Breast epithelium (tissue), 4 donors: ENCODE measurements around the gene VKORC1. TPM values are rescaled to one million over a fixed set of nuclear protein-coding genes. Genes with fewer than 3 reads are reported as not detected.

ENCODE experiments used
- DNase-seq, 2 donors: peaks; one replicate each; pipeline ENCODE4 v3.0.0-alpha.2; 2019; ENCODE audit warnings: low spot score in 2 of 2
- H3K27ac ChIP-seq, 2 donors: fragments of 200-600 bp; sonication (generic) in 1 of 2; one replicate each; pipeline ENCODE4 v1.5.1; 2016 to 2019; ENCODE audit warnings: mild to moderate bottlenecking in 1 of 2
- H3K27me3 ChIP-seq, 2 donors: fragments of 200-600 bp; sonication (generic) in 1 of 2; one replicate each; pipeline versions ENCODE4 v1.5.1 to v1.6.0; 2017 to 2019; ENCODE audit warnings: control low read depth in 1 of 2, mild to moderate bottlenecking in 1 of 2
- H3K36me3 ChIP-seq: fragments of 200-600 bp; one replicate; pipeline ENCODE4 v1.5.1; 2019
- H3K4me1 ChIP-seq, 2 donors: fragments of 200-600 bp; sonication (generic); one replicate each; pipeline ENCODE4 v1.5.1; 2016 to 2019; ENCODE audit warnings: control low read depth in 1 of 2
- H3K4me3 ChIP-seq, 3 donors: fragments of 200-600 bp; sonication (generic); 1 replicate in 2 of 3; 2 replicates in 1 of 3; pipeline ENCODE4 v1.5.1; 2016 to 2019; ENCODE audit warnings: mild to moderate bottlenecking in 3 of 3, moderate library complexity in 2 of 3
- H3K9me3 ChIP-seq, 2 donors: fragments of 200-600 bp; sonication (generic) in 1 of 2; one replicate each; pipeline ENCODE4 v1.5.1; 2016 to 2019; ENCODE audit warnings: control low read depth in 1 of 2
- CTCF ChIP-seq, 3 donors: fragments of 450-650 bp; IDR thresholded peaks; one replicate each; pipeline ENCODE4 v1.5.1; 2016 to 2017; ENCODE audit warnings: antibody characterized with exemption in 3 of 3, mild to moderate bottlenecking in 3 of 3, moderate library complexity in 3 of 3
- POLR2A ChIP-seq: fragments of 450-650 bp; IDR thresholded peaks from one replicate; pipeline ENCODE4 v1.6.1; 2016; ENCODE audit warnings: antibody characterized with exemption, mild to moderate bottlenecking, moderate library complexity
- POLR2AphosphoS5 ChIP-seq, 3 donors: sonication (generic); formaldehyde crosslinking; IDR thresholded peaks; one replicate each; pipeline ENCODE4 v1.6.1; 2017; ENCODE audit warnings: antibody characterized with exemption in 3 of 3
- intact Hi-C: fragments of 100-400 bp; cut with DNase I; formaldehyde crosslinking; loops from one replicate; pipeline ENCODE4 v1.15.1; 2023; ENCODE audit warnings: low total_unique reads
- total RNA-seq, 3 donors: library from RNA; depleted of rRNA; stranded (reverse); fragments of >200 nt; gene quantifications; one replicate each; pipeline ENCODE4 v1.1.0, GENCODE V29; 2016

Gene VKORC1
- total RNA-seq, 3 donors from 2014 or later = 82.6 to 143 (median 86.3) TPM

GRCh38 chr16:31083556-31083955 is 11.0 kb downstream of the VKORC1 start:
- H3K36me3 ChIP-seq = no peaks in the 10 kb centered on the region

GRCh38 chr16:31083081-31083480 is 11.5 kb downstream of the VKORC1 start:
- no peaks in the 10 kb centered on the region for H3K36me3 ChIP-seq
- no peaks in the 10 kb centered on the region for H3K9me3 ChIP-seq
- H3K4me3 ChIP-seq = no peak overlapping the region
- no peak for DNase-seq
- H3K27me3 ChIP-seq = no peaks in the 10 kb centered on the region
- intact Hi-C loops = no loop called here
- H3K4me1 ChIP-seq = no peaks in the 10 kb centered on the region
- no peak overlapping the region for H3K27ac ChIP-seq
- TF ChIP-seq POLR2A (no peak), POLR2AphosphoS5 (IDR thresholded peaks at IDR 0.05) (no peak), CTCF (IDR thresholded peaks at IDR 0.05) (no peak)

More at GRCh38 chr16:31083556-31083955, 11.0 kb downstream of the VKORC1 start:
- DNase-seq = no peak
- peak overlapping the region in 1 of 2 donors; percentile 12 for H3K27ac ChIP-seq
- H3K4me3 ChIP-seq = no peak overlapping the region
- H3K9me3 ChIP-seq = no peaks in the 10 kb centered on the region
- TF ChIP-seq CTCF (IDR thresholded peaks at IDR 0.05) (no peak), POLR2A (no peak), POLR2AphosphoS5 (IDR thresholded peaks at IDR 0.05) (no peak)
- H3K4me1 ChIP-seq = no peaks in the 10 kb centered on the region
- H3K27me3 ChIP-seq = no peaks in the 10 kb centered on the region
- intact Hi-C loops = no loop called here

- intact Hi-C loops = no loop called here
- Histone ChIP-seq H3K36me3 (no peaks in the 10 kb centered on the region), H3K27ac (no peak overlapping the region)
Observed at GRCh38 chr16:31082368-31083045, 12.1 kb downstream of the VKORC1 start.

GRCh38 chr16:31081428-31082351 is 12.9 kb downstream of the VKORC1 start:
- TF ChIP-seq CTCF (IDR thresholded peaks at IDR 0.05) = no peak
- no peak for TF ChIP-seq POLR2AphosphoS5 (IDR thresholded peaks at IDR 0.05)
- H3K9me3 ChIP-seq = no peaks in the 10 kb centered on the region
- H3K4me1 ChIP-seq = no peaks in the 10 kb centered on the region
- no peaks in the 10 kb centered on the region for H3K36me3 ChIP-seq
- no peak for DNase-seq
- no peak overlapping the region for H3K27ac ChIP-seq
- H3K4me3 ChIP-seq = no peak overlapping the region
- intact Hi-C loops = no loop called here
- H3K27me3 ChIP-seq = no peaks in the 10 kb centered on the region

More at GRCh38 chr16:31082368-31083045, 12.1 kb downstream of the VKORC1 start:
- no peaks in the 10 kb centered on the region for H3K4me1 ChIP-seq
- H3K27me3 ChIP-seq = no peaks in the 10 kb centered on the region
- no peak overlapping the region for H3K4me3 ChIP-seq
- TF ChIP-seq POLR2A (no peak), POLR2AphosphoS5 (IDR thresholded peaks at IDR 0.05) (no peak), CTCF (IDR thresholded peaks at IDR 0.05) (no peak)
- no peaks in the 10 kb centered on the region for H3K9me3 ChIP-seq
- DNase-seq = no peak
